ENCODE data around the gene OR51F2. TPM values are rescaled to one million over a fixed set of nuclear protein-coding genes. Genes with fewer than 3 reads are reported as not detected.
"Not testable (repeated sequence)": the region's sequence is repeated elsewhere in the genome, so short reads cannot be mapped to it uniquely, and the experiment has no call there.

Gene OR51F2
- polyA plus RNA-seq, 1 of the 3 experiments (the other 2 are of a cell fraction): not detected

DNA sequence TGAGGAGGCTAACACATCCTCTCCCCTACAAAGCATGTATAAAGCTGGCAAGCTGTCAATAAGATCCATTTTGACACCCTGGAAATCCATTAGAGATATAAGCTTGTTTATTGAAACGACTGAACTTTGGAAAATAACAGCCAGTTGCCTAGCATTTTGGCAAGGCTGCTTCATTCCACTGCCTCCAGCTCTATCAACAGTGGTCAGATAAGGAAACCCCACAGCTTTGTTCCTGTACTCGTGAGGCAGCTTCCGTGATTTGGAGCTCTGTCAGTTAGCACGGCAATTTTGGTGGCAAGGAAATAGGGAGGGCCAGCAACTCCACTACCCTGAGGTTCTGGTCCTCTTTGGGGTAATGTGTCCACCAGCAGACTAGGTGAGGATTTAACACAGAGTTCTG lies 29.9 kb downstream of the OR51F2 start:
- Histone ChIP-seq H3K27ac (ENCODE audit: low read depth in 2 of 2, low read length in 1 of 2) (no peak overlapping the region), H3K9ac (no peak overlapping the region), H3K79me2 (ENCODE audit: insufficient read depth) (no peaks in the 10 kb centered on the region), H3K27me3 (ENCODE audit: insufficient read depth) (no peaks in the 10 kb centered on the region), H2AFZ (ENCODE audit: low read depth) (no peak overlapping the region), H3K9me2 (no peaks in the 10 kb centered on the region), H3K36me3 (replicated peaks in 1 of 2; ENCODE audit: control insufficient read depth in 1 of 2, insufficient read depth in 2 of 2, low read length in 1 of 2) (no peaks in the 10 kb centered on the region), H3K4me3 (ENCODE audit: low read depth in 2 of 2, low read length in 1 of 2) (no peak overlapping the region), H4K20me1 (ENCODE audit: insufficient read depth) (no peaks in the 10 kb centered on the region), H3K4me1 (ENCODE audit: control insufficient read depth in 1 of 2, insufficient read depth in 2 of 2, low read depth in 1 of 2, low read length in 1 of 2) (no peaks in the 10 kb centered on the region), H3K4me2 (no peak overlapping the region), H3F3A (replicated peaks; ENCODE audit: insufficient read depth) (no peaks in the 10 kb centered on the region), H3K9me3 (no peaks in the 10 kb centered on the region)
- TF ChIP-seq JUND (IDR thresholded peaks at IDR 0.05): no peak
- no peak for TF ChIP-seq SIN3A (IDR thresholded peaks at IDR 0.05; ENCODE audit: borderline replicate concordance, low read depth, low read length)
- TF ChIP-seq, protein P1, sequence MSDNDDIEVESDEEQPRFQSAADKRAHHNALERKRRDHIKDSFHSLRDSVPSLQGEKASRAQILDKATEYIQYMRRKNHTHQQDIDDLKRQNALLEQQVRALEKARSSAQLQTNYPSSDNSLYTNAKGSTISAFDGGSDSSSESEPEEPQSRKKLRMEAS (IDR thresholded peaks at IDR 0.05; ENCODE audit: low read depth): no peak
- TF ChIP-seq CHD2 (IDR thresholded peaks at IDR 0.05; ENCODE audit: low read length, partially characterized antibody): no peak
- TF ChIP-seq FOSL2 (IDR thresholded peaks at IDR 0.05; ENCODE audit: borderline replicate concordance, low read depth): no peak
- no peak for TF ChIP-seq GABPA (IDR thresholded peaks at IDR 0.05; ENCODE audit: low read depth)
- TF ChIP-seq YY1 (IDR thresholded peaks at IDR 0.05; ENCODE audit: low read depth): no peak
- TF ChIP-seq FOXM1 (IDR thresholded peaks at IDR 0.05; ENCODE audit: low read depth): no peak
- no peak for TF ChIP-seq MEF2A (IDR thresholded peaks at IDR 0.05; ENCODE audit: borderline replicate concordance, low read depth)
- no peak for TF ChIP-seq RCOR1 (IDR thresholded peaks at IDR 0.05; ENCODE audit: low read length)
- no peak for TF ChIP-seq CTCF (IDR thresholded peaks at IDR 0.05)
- no peak for TF ChIP-seq TAF1 (IDR thresholded peaks at IDR 0.05; ENCODE audit: borderline replicate concordance, low read depth, low read length)
- ChIA-PET POLR2A (no interaction called here), CTCF (no interaction called here)
- 0% methylated on average over 4 of the region's 4 CpGs for WGBS (ENCODE audit: low lambda C conversion rate)
- no peak for DNase-seq

GRCh38 chr11:4854286-4854685 lies 33.2 kb downstream of the OR51F2 start:
- POLR2A ChIA-PET; H2AFZ ChIP-seq (ENCODE audit: low read depth); H3K4me2 ChIP-seq; DNase-seq; H4K20me1 ChIP-seq (ENCODE audit: insufficient read depth); H3K36me3 ChIP-seq (replicated peaks in 1 of 2; ENCODE audit: control insufficient read depth in 1 of 2, insufficient read depth in 2 of 2, low read length in 1 of 2); H3K9me3 ChIP-seq; H3K27ac ChIP-seq (ENCODE audit: low read depth in 2 of 2, low read length in 1 of 2); CTCF ChIA-PET; H3K9ac ChIP-seq; H3K9me2 ChIP-seq; H3K27me3 ChIP-seq (ENCODE audit: insufficient read depth); H3K79me2 ChIP-seq (ENCODE audit: insufficient read depth); H3F3A ChIP-seq (replicated peaks; ENCODE audit: insufficient read depth); H3K4me1 ChIP-seq (ENCODE audit: control insufficient read depth in 1 of 2, insufficient read depth in 2 of 2, low read depth in 1 of 2, low read length in 1 of 2); H3K4me3 ChIP-seq (ENCODE audit: low read depth in 2 of 2, low read length in 1 of 2): not testable (repeated sequence)
- WGBS (ENCODE audit: low lambda C conversion rate): 10% methylated on average over 2 of the region's 7 CpGs
